IMR-90 (cell line): ENCODE measurements around the gene CACNG7. TPM values are rescaled to one million over a fixed set of nuclear protein-coding genes. Genes with fewer than 3 reads are reported as not detected.

ENCODE experiments used
- ATAC-seq: fragments of 200-7000 bp; cut with Tn5 transposase; 2 replicates; pipeline ENCODE4 v1.9.1; 2020; ENCODE audit warnings: low read depth, mild to moderate bottlenecking, moderate library complexity
- BruUV-seq: library from RNA; stranded (reverse); fragments of 400-500 nt; replicated peaks from 2 replicates; lab custom pipeline; 2021; lab: Mats Ljungman, UMichigan
- CTCF ChIA-PET: fragments of 300-600 bp; formaldehyde crosslinking; extraction: SDS; loops from one replicate; lab custom pipeline; 2021; ENCODE audit warnings: antibody characterized with exemption; lab: Yijun Ruan, JAX
- POLR2A ChIA-PET: fragments of 300-600 bp; sonication (Branson Sonifier 250); formaldehyde crosslinking; loops from one replicate; lab custom pipeline; 2022; ENCODE audit warnings: antibody characterized with exemption; ENCODE audit not compliant: unreplicated experiment; lab: Charles Lee
- DNase-seq: peaks from one replicate; pipeline ENCODE4 v3.0.0; 2013
- H2AFZ ChIP-seq: replicated peaks from 2 replicates; pipeline ENCODE3; 2013; ENCODE audit warnings: low read length, mild to moderate bottlenecking; ENCODE audit not compliant: poor library complexity
- H2AK5ac ChIP-seq: 2 replicates; pipeline ENCODE4 v1.6.1; 2013; ENCODE audit warnings: low read depth, low read length, inconsistent platforms
- H2AK9ac ChIP-seq: replicated peaks from 2 replicates; pipeline ENCODE3; 2013; ENCODE audit warnings: mild to moderate bottlenecking, low read depth, low read length, moderate library complexity; ENCODE audit not compliant: poor library complexity
- H2BK120ac ChIP-seq: 2 replicates; pipeline ENCODE4 v1.6.1; 2013; ENCODE audit warnings: low read depth, low read length, inconsistent platforms
- H2BK15ac ChIP-seq: 3 replicates; pipeline ENCODE4 v1.6.1; 2013; ENCODE audit warnings: low read depth, low read length, inconsistent platforms
- H2BK20ac ChIP-seq: 2 replicates; pipeline ENCODE4 v1.6.1; 2013; ENCODE audit warnings: low read depth, mild to moderate bottlenecking, inconsistent platforms, low read length, moderate library complexity
- H2BK5ac ChIP-seq: 2 replicates; pipeline ENCODE4 v1.6.1; 2013; ENCODE audit warnings: mild to moderate bottlenecking, low read depth, low read length, inconsistent platforms; ENCODE audit not compliant: poor library complexity, severe bottlenecking
- H3K14ac ChIP-seq: replicated peaks from 2 replicates; pipeline ENCODE4 v1.6.1; 2013; ENCODE audit warnings: low read depth, low read length, inconsistent platforms
- H3K18ac ChIP-seq: 2 replicates; pipeline ENCODE4 v1.6.1; 2013; ENCODE audit warnings: low read depth, low read length, control low read depth
- H3K23ac ChIP-seq: 2 replicates; pipeline ENCODE4 v1.6.1; 2013; ENCODE audit warnings: low read depth, low read length, inconsistent platforms
- H3K27ac ChIP-seq: 2 replicates; pipeline ENCODE4 v1.5.1; 2013; ENCODE audit warnings: mild to moderate bottlenecking, control low read depth, low read length; ENCODE audit not compliant: insufficient read depth
- H3K27me3 ChIP-seq: 2 replicates; pipeline ENCODE4 v1.6.1; 2013; ENCODE audit warnings: low read length; ENCODE audit not compliant: control insufficient read depth, insufficient read depth
- H3K36me3 ChIP-seq: 2 replicates; pipeline ENCODE4 v1.6.1; 2013; ENCODE audit warnings: low read length, mixed read lengths; ENCODE audit not compliant: control insufficient read depth, insufficient read depth
- H3K4ac ChIP-seq: 2 replicates; pipeline ENCODE4 v1.6.1; 2013; ENCODE audit warnings: low read depth, low read length, inconsistent platforms
- H3K4me1 ChIP-seq: 2 replicates; pipeline ENCODE4 v1.6.1; 2013; ENCODE audit warnings: low read length, mixed read lengths; ENCODE audit not compliant: control insufficient read depth, insufficient read depth
- H3K4me2 ChIP-seq: 2 replicates; pipeline ENCODE4 v1.6.1; 2013; ENCODE audit warnings: low read depth, mild to moderate bottlenecking, control low read depth, low read length, moderate library complexity
- H3K4me3 ChIP-seq: 2 replicates; pipeline ENCODE4 v1.5.1; 2013; ENCODE audit warnings: low read depth, mild to moderate bottlenecking, control low read depth, low read length, moderate library complexity; ENCODE audit not compliant: insufficient read depth
- H3K56ac ChIP-seq: 2 replicates; pipeline ENCODE4 v1.6.1; 2013; ENCODE audit warnings: low read length, inconsistent platforms; ENCODE audit not compliant: insufficient read depth; ENCODE audit errors: extremely low read depth
- H3K79me1 ChIP-seq, 2 experiments: 2 replicates each; pipeline ENCODE4 v1.6.1; 2013; ENCODE audit warnings: low read length in 2 of 2, inconsistent platforms in 1 of 2, low read depth in 1 of 2
- H3K9ac ChIP-seq: 2 replicates; pipeline ENCODE4 v1.6.1; 2013; ENCODE audit warnings: low read depth, low read length, control low read depth
- H3K9me1 ChIP-seq: 2 replicates; pipeline ENCODE4 v1.6.1; 2013; ENCODE audit warnings: low read length, inconsistent platforms; ENCODE audit not compliant: insufficient read depth
- H3K9me3 ChIP-seq: 2 replicates; pipeline ENCODE4 v1.6.1; 2013; ENCODE audit warnings: low read length; ENCODE audit not compliant: control insufficient read depth, insufficient read depth
- H4K20me1 ChIP-seq: 2 replicates; pipeline ENCODE4 v1.6.1; 2013; ENCODE audit warnings: low read length, inconsistent platforms; ENCODE audit not compliant: insufficient read depth
- H4K5ac ChIP-seq: 2 replicates; pipeline ENCODE4 v1.6.1; 2013; ENCODE audit warnings: mild to moderate bottlenecking, low read depth, low read length, control low read depth
- H4K8ac ChIP-seq, 2 experiments: 2 replicates each; pipeline ENCODE4 v1.6.1; 2013; ENCODE audit warnings: low read depth in 2 of 2, low read length in 2 of 2, control low read depth in 1 of 2, inconsistent platforms in 1 of 2
- H4K91ac ChIP-seq: 2 replicates; pipeline ENCODE4 v1.6.1; 2013; ENCODE audit warnings: low read depth, low read length, inconsistent platforms; ENCODE audit not compliant: insufficient read depth
- BHLHE40 ChIP-seq: fragments of 150-350 bp; IDR thresholded peaks from 2 replicates; pipeline ENCODE4 v1.6.1; 2016; ENCODE audit warnings: mild to moderate bottlenecking, low read depth, low read length
- CEBPB ChIP-seq: IDR thresholded peaks from 2 replicates; pipeline ENCODE4 v1.6.1; 2012; ENCODE audit warnings: low read depth, low read length, improper control_type of control experiment
- CHD1 ChIP-seq: IDR thresholded peaks from 2 replicates; pipeline ENCODE4 v1.6.1; 2012; ENCODE audit warnings: low read depth, low read length, improper control_type of control experiment
- FOS ChIP-seq: fragments of 150-350 bp; IDR thresholded peaks from 2 replicates; pipeline ENCODE4 v1.6.1; 2016; ENCODE audit warnings: low read depth, low read length
- MAFK ChIP-seq: IDR thresholded peaks from 2 replicates; pipeline ENCODE4 v1.6.1; 2012; ENCODE audit warnings: low read depth, low read length, improper control_type of control experiment
- MAZ ChIP-seq: IDR thresholded peaks from 2 replicates; pipeline ENCODE4 v1.6.1; 2012; ENCODE audit warnings: low read depth, mild to moderate bottlenecking, low read length, improper control_type of control experiment, moderate library complexity, borderline replicate concordance
- MXI1 ChIP-seq: IDR thresholded peaks from 2 replicates; pipeline ENCODE4 v1.6.1; 2012; ENCODE audit warnings: low read depth, mild to moderate bottlenecking, low read length, moderate library complexity, borderline replicate concordance
- POLR2A ChIP-seq: IDR thresholded peaks from 2 replicates; pipeline ENCODE4 v1.6.1; 2012; ENCODE audit warnings: mild to moderate bottlenecking, low read depth, low read length
- RAD21 ChIP-seq: IDR thresholded peaks from 2 replicates; pipeline ENCODE4 v1.6.1; 2012; ENCODE audit warnings: low read length, improper control_type of control experiment
- RCOR1 ChIP-seq: IDR thresholded peaks from 2 replicates; pipeline ENCODE4 v1.6.1; 2012; ENCODE audit warnings: mild to moderate bottlenecking, low read length, improper control_type of control experiment; ENCODE audit not compliant: insufficient replicate concordance
- RFX5 ChIP-seq: IDR thresholded peaks from 2 replicates; pipeline ENCODE4 v1.8.0; 2012; ENCODE audit warnings: low read depth, mild to moderate bottlenecking, low read length, moderate library complexity
- SMC3 ChIP-seq: fragments of 150-350 bp; IDR thresholded peaks from 2 replicates; pipeline ENCODE4 v1.6.1; 2016; ENCODE audit warnings: low read depth, mild to moderate bottlenecking, antibody characterized with exemption, low read length, moderate library complexity
- WGBS, 2 experiments: methylation state at CpG; one replicate each; pipeline versions ENCODE4 v1.1.5 to v1.1.7; 2013; ENCODE audit warnings: missing lambda C conversion rate in 2 of 2; ENCODE audit not compliant: insufficient read length in 1 of 2; ENCODE audit errors: extremely low coverage in 2 of 2; 5-methylcytosine and 5-hydroxymethylcytosine counted together
- dilution Hi-C: fragments of 300-500 bp; cut with HindIII; formaldehyde crosslinking; loops from one replicate; pipeline ENCODE4 v1.14.3; 2018; ENCODE audit warnings: low sequenced_read_pairs; ENCODE audit not compliant: unreplicated experiment
- in situ Hi-C: fragments of 300-500 bp; cut with MboI; formaldehyde crosslinking; loops from 3 replicates; pipeline ENCODE4 v1.14.3; 2019; ENCODE audit warnings: low sequenced_read_pairs, inconsistent platforms, mixed read lengths
- intact Hi-C: fragments of 100-400 bp; cut with micrococcal nuclease; formaldehyde crosslinking; loops from 2 replicates; pipeline ENCODE4 v1.10.0; 2022
- polyA plus RNA-seq, 3 experiments: library from polyadenylated mRNA; depleted of rRNA; stranded (reverse); fragments of >200 nt; gene quantifications; 2 replicates each; pipeline ENCODE4 v1.2.3, GENCODE V29; 2012; ENCODE audit warnings: low replicate concordance in 1 of 3
- total RNA-seq: library from RNA; depleted of rRNA; stranded (reverse); fragments of >200 nt; gene quantifications from 2 replicates; pipeline ENCODE4 v1.2.3, GENCODE V29; 2012
- TF ChIP-seq, protein P1 (sequence below): fragments of 150-350 bp; IDR thresholded peaks from 2 replicates; pipeline ENCODE4 v1.6.1; 2017; ENCODE audit warnings: mild to moderate bottlenecking, antibody characterized with exemption, low read length, low read depth
- TF ChIP-seq, protein P2 (sequence below): fragments of 150-350 bp; IDR thresholded peaks from 2 replicates; pipeline ENCODE4 v1.6.1; 2016; ENCODE audit warnings: low read depth, mild to moderate bottlenecking, low read length, moderate library complexity, borderline replicate concordance

The CACNG7 gene
- total and polyA plus RNA-seq, 2 of the 4 experiments (the other 2 are of a cell fraction): 0.36 to 6.7 TPM

DNA sequence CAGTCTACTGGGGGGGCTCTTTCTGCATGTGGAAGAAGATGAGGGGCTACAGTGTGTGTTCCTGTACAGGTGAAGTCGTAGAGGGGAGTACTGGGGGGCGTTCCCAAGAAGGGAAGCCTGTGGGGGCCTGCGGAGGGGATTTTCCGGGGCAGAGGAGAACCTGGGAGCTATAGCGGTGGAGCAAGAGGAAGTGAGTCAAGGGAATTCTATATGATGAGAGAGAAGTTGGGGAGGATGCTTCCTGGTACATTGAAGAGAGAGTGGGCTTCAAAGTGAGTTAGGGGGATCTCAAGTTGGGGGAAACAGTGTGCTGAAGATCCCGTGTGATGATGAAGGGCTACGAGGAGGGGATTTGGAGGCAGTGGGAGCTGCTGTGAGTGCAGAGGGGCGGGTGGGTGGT is 51.8 kb downstream of the CACNG7 start:
- no peak overlapping the region for H4K91ac ChIP-seq
- no peak overlapping the region for H3K9ac ChIP-seq
- no peak overlapping the region for H3K4ac ChIP-seq
- no peak overlapping the region for H2BK15ac ChIP-seq
- no TSS peak for BruUV-seq
- no peaks in the 10 kb centered on the region for H3K36me3 ChIP-seq
- H2BK5ac ChIP-seq: no peak overlapping the region
- H4K8ac ChIP-seq: no peak overlapping the region
- H3K4me2 ChIP-seq: no peak overlapping the region
- no peak for ATAC-seq
- no peak overlapping the region for H2BK120ac ChIP-seq
- H3K4me3 ChIP-seq: no peak overlapping the region; the same call in 1 of the 2 replicates
- H2BK20ac ChIP-seq: no peak overlapping the region
- in situ Hi-C loops (no loop called here), dilution Hi-C loops (no loop called here), intact Hi-C loops (no loop called here)
- H3K9me3 ChIP-seq: no peaks in the 10 kb centered on the region; the same call in 1 of the 2 replicates
- no peak overlapping the region for H3K18ac ChIP-seq
- H3K23ac ChIP-seq: no peak overlapping the region
- H4K20me1 ChIP-seq: no peaks in the 10 kb centered on the region
- WGBS, 2 experiments: 8% methylated on average over 4 of the region's 8 CpGs; no CpG with 5 or more reads in 1 of the 2 experiments
- no peak overlapping the region for H2AFZ ChIP-seq
- DNase-seq: no peak
- TF ChIP-seq SMC3: no peak
- no peak for TF ChIP-seq BHLHE40
- TF ChIP-seq MXI1: no peak
- no peak for TF ChIP-seq FOS
- TF ChIP-seq RFX5: no peak
- TF ChIP-seq, protein P1, sequence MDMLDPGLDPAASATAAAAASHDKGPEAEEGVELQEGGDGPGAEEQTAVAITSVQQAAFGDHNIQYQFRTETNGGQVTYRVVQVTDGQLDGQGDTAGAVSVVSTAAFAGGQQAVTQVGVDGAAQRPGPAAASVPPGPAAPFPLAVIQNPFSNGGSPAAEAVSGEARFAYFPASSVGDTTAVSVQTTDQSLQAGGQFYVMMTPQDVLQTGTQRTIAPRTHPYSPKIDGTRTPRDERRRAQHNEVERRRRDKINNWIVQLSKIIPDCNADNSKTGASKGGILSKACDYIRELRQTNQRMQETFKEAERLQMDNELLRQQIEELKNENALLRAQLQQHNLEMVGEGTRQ: no peak
- no peak for TF ChIP-seq RCOR1
- TF ChIP-seq CEBPB: no peak
- TF ChIP-seq, protein P2, sequence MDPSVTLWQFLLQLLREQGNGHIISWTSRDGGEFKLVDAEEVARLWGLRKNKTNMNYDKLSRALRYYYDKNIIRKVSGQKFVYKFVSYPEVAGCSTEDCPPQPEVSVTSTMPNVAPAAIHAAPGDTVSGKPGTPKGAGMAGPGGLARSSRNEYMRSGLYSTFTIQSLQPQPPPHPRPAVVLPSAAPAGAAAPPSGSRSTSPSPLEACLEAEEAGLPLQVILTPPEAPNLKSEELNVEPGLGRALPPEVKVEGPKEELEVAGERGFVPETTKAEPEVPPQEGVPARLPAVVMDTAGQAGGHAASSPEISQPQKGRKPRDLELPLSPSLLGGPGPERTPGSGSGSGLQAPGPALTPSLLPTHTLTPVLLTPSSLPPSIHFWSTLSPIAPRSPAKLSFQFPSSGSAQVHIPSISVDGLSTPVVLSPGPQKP: no peak
- no peak for TF ChIP-seq MAFK
- no peak for TF ChIP-seq POLR2A
- TF ChIP-seq RAD21: no peak
- TF ChIP-seq CHD1: no peak
- no peak for TF ChIP-seq MAZ
- H4K5ac ChIP-seq: no peak overlapping the region
- no peak overlapping the region for H3K14ac ChIP-seq
- H3K4me1 ChIP-seq: no peaks in the 10 kb centered on the region
- no peak overlapping the region for H3K27ac ChIP-seq
- peaks cover 69% of the 10 kb centered on the region for H3K27me3 ChIP-seq
- H3K79me1 ChIP-seq: no peaks in the 10 kb centered on the region
- ChIA-PET CTCF (no interaction called here), POLR2A (no interaction called here)
- H3K56ac ChIP-seq: no peak overlapping the region
- H2AK9ac ChIP-seq: no peak overlapping the region
- H2AK5ac ChIP-seq: no peak overlapping the region
- H3K9me1 ChIP-seq: no peaks in the 10 kb centered on the region
